Raji (cell line): ENCODE measurements around the gene DNER.

Source experiments
- POLR2A ChIP-seq: IDR thresholded peaks from 2 replicates; pipeline ENCODE4 v1.6.1; 2011; ENCODE audit warnings: low read depth, low read length, control low read depth; ENCODE audit not compliant: insufficient read depth

Gene DNER

GRCh38 chr2:229524799-229525198 is 189.6 kb downstream of the DNER start:
- TF ChIP-seq POLR2A, result no peak

DNA sequence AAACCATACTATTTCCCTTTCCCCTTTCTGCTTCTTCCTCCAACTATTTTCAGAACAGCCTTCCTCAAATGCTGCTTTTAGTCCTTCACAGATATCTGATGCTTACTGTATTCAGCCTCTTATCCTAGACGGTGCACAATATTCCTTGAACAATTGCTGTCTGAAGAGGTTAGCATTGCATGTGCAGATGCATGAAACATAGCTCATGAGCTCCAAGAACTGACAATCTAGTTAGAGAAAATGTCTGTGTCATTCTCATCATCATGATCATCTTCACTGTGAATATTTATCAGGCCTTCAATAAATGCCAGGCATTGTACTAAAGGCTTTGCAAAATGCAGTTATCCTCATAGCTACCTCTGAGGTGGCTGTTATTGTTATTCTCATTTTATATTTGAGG is 190.7 kb downstream of the DNER start:
- no peak for TF ChIP-seq POLR2A

DNA sequence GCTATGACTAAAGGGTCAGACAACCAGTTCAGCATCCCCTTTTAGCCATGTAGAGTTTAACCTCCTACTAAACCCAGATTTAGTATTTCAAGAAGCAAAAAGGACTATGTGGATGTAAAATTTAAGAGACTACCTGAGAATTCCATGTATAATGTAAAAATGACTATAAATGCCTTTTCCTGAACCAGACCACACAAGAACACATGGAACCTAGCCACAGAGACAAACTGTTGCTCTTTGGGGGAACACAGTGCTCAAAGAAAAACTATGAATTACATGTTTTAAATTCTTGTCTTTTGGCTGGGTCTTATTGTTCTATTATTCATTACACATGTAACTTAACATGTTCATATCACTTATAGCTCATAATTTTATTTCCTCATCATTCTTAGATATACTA is 192.8 kb downstream of the DNER start:
- TF ChIP-seq POLR2A, result no peak

- no peak for TF ChIP-seq POLR2A
Observed at GRCh38 chr2:229520691-229521096, 193.7 kb downstream of the DNER start.

DNA sequence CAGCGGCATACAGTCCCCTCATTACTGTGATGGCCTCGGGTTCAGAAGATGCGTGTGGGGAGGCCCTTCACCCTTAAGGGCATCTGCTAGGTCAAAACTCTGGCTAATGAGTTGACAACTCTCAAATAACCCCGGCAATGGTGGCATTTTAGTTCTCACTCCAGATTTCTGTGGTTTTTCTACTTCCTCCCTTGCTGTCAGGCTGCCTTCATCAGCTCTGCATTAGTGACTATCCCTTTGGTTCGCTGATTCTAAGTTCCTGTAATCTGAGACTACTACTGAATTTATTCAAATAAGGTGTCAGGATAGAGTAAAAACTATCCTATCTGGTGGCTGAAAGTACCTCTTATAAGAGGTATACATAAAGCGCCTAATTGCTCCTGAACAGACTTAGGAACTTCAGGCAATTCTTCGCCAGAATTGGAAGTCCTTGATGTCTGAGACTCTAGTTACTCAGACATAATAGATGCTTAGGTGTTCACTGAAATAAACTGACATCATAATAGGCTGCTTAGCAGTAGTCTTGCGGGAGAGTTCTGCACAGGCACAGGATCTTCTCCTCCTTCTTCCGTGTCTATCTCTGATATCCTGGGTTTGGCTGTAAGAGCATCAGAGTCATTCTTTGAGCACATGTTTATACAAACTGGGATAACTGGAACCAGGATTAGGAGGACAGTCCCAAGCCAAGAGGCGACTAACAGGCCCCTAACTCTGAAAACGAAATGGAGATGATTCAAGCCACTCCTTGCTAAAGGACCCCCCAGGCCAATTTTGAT is 194.5 kb downstream of the DNER start:
- no peak for TF ChIP-seq POLR2A

GRCh38 chr2:229514273-229514895 is 200.0 kb downstream of the DNER start:
- TF ChIP-seq POLR2A, result no peak

GRCh38 chr2:229511524-229511923 is 202.8 kb downstream of the DNER start:
- TF ChIP-seq POLR2A, result no peak

DNA sequence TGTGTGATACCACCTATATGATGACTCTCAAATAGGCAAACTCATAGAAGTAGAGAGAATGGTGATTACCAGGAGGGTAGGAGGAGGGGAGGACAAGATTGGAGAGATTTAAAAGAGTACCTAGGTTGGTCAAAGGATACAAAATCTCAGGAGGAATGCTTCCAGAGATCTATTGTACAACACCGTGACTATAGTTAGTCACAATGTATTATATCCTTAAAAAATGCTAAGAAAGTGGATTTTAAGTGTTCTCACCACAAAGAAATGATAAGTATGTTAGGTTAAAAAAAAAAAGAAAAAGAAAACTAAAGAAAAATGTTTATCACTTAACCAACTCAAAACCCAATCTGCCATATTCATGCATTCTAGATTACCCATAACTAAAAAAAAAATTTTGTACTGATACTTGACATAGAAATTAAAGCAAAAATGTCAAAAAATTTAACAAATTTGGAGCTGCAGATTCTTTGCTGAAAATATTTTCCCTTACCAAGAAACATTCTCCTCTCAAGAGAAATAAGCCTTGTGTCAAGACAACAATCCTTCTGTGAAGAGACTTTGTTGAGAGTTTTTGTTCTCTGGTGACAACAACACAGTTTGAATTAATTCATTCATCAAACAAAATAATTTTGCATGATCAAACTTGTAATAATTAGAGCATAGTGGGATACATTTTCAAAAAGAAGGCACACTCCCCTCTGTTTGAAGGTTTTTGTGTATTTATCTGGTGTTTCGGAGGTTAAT is 213.1 kb downstream of the DNER start:
- TF ChIP-seq POLR2A, result no peak

DNA sequence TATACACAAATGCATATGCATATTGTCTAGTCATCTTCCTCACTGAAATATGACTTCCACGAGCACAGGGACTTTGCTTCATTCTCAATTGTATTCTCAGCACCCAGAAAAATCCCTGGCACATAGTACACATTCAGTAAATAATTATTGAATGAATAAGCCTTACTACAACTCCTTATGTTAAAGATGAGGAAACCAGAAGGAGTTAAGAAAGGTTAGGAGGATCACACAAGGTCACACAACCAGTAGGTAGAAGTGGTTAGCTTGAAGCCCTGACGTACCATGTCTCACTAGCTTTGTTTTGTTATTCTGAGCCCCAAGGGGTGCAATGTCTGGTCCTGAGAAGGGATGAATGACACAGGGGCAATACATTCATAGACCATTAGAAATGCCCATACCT is 222.3 kb downstream of the DNER start:
- TF ChIP-seq POLR2A, result no peak

- TF ChIP-seq POLR2A, result no peak
Observed at GRCh38 chr2:229490167-229490566, 224.2 kb downstream of the DNER start.

GRCh38 chr2:229489016-229489415 is 225.3 kb downstream of the DNER start:
- TF ChIP-seq POLR2A, result no peak

- no peak for TF ChIP-seq POLR2A
Observed at GRCh38 chr2:229488232-229488631, 226.1 kb downstream of the DNER start.

GRCh38 chr2:229486673-229487072 is 227.7 kb downstream of the DNER start:
- no peak for TF ChIP-seq POLR2A

DNA sequence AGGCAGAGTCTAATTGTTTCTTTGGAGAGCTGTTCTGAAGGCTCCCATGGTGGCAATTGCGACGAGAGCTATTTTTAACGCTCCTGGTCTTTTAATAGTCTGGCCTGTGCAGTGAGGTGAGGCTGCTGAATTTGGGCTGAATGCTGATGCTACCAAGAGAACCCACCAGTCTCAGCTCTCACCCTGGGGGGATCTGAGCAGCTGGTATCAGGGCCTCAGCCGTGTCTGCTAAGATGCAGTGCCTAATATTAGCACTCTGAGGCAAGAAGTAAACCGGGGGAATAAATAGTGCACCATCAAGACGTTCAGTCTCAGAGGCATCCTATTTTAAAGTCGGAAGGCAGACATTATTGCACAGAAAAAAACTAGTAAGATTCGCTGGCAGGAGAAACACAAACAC is 228.5 kb downstream of the DNER start:
- no peak for TF ChIP-seq POLR2A

GRCh38 chr2:229477269-229477755 is 237.0 kb downstream of the DNER start:
- TF ChIP-seq POLR2A, result no peak

- no peak for TF ChIP-seq POLR2A
Observed at GRCh38 chr2:229475778-229476177, 238.6 kb downstream of the DNER start.
